Measurements from ENCODE around the gene RPS15A. TPM values are rescaled to one million over a fixed set of nuclear protein-coding genes. Genes with fewer than 3 reads are reported as not detected.
A peak's percentile ranks its signal among the peaks of the same experiment; 100 is the strongest.

RPS15A gene
- total RNA-seq, 2 donors from 2014 or later = 1,367 to 1,664 TPM

DNA sequence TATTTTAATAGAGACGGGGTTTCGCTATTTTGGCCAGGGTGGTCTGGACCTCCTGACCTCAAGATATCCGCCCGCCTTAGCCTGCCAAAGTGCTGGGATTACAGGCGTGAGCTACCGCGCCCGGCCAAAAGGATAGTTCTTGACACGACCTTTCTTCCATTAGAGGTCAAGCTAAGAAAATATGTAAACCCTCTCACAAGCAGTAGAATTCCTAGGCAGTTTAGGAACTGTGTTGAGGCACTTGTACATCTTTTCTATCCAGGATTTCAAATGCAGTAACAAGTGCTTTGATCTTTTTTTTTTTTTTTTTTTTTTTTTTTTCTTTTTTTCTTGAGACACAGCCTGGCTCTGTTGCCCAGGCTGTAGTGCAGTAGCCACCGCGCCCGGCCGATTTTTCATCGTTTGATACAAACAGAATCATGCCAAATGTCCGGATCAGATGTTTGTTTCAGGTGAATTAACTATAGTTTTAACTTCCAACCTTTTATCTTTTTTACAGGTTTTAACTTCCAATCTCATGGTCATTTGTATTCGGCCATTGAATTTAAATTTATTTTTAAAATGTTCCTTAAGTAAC, 12.7 kb upstream of the RPS15A start:
- Mint-ChIP-seq H3K36me3 (ENCODE audit: low read depth) (peaks cover 22% of the 10 kb centered on the region), H3K9me3 (peaks cover 2% of the 10 kb centered on the region), H3K4me3 (peak overlapping the region; percentile 97), H3K4me1 (peaks cover 57% of the 10 kb centered on the region), H3K27me3 (ENCODE audit: insufficient read depth) (no peaks in the 10 kb centered on the region), H3K27ac (peak overlapping the region; percentile 71)
- no peaks in the 10 kb centered on the region for H3K9me3 ChIP-seq (ENCODE audit: control insufficient read depth, low read length)
- WGBS, 2 experiments (ENCODE audit: insufficient coverage in 1 of 2, insufficient read length in 1 of 2) = 96 to 97% methylated on average over 9 to 14 of the region's 16 CpGs
- H3K4me1 ChIP-seq (ENCODE audit: control insufficient read depth, insufficient read depth, low read length) = peaks cover 21% of the 10 kb centered on the region
- H3K9ac ChIP-seq (ENCODE audit: extremely low read depth, low read length, poor library complexity, severe bottlenecking) = no peak overlapping the region
- no peak for DNase-seq
- no peak overlapping the region for H3K27ac ChIP-seq (ENCODE audit: low read depth, low read length)
- H3K27me3 ChIP-seq (ENCODE audit: control insufficient read depth, insufficient read depth, low read length, poor library complexity, severe bottlenecking) = no peaks in the 10 kb centered on the region
- H3K4me3 ChIP-seq (ENCODE audit: low read length) = no peak overlapping the region
- peaks cover 36% of the 10 kb centered on the region for H3K36me3 ChIP-seq (ENCODE audit: control insufficient read depth, insufficient read depth, low read length)
- TF ChIP-seq CTCF (conservative IDR thresholded peaks at IDR 0.05) = no peak

DNA sequence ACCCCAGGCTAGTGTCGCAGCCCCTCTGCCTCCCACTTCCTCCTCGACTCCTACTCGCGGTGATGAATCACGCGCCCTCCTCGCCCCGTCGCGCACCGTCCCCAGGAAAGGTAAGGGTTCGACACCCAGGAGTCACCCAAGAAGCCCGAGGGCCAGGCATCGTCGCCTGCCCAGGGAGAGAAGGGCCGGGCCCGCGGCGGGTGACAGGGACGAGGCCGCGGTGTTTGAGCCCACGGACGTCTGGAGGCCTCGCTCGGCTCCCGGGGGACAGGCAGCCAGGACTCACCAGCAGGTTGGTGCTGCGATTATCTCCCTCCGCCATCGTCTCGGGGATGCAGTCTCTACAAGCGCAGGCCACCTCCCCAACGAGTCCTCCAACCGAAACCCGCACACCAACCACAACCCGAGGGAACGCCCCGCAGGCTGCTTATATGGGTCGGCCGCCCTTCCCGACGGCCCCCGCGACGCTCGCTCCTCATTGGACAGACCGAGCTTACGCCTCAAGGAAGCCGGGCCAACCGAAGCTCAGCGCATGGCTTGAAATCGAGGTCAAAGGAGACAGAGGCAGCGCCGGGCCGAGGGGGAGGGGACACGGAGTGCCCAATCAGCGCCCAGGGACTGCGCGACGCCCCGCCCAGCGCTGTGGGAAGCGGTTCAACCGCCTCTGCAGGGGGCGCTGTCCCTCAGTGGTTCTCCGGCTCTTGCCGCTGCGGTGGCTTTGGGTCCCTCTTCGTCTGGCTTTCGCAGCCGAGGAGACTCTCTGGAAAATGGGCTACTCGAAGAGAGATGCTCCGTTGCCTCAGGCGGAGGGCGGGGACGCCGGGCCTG, 11.2 kb upstream of the RPS15A start, which contains the start of gene ARL6IP1:
ARL6IP1 (minus strand) TSS at position 405 of the 828 bp plus-strand sequence; CDS start at position 322, 83 bp downstream.
- Mint-ChIP-seq H3K4me3 (peak within 1 kb of the TSS; percentile 97), H3K9me3 (peaks cover 2% of the 10 kb centered on the region), H3K36me3 (ENCODE audit: low read depth) (peaks cover 24% of the 10 kb centered on the region), H3K27ac (peak within 1 kb of the TSS; percentile 96), H3K4me1 (peaks cover 46% of the 10 kb centered on the region), H3K27me3 (ENCODE audit: insufficient read depth) (no peaks in the 10 kb centered on the region)
- Histone ChIP-seq H3K4me1 (ENCODE audit: control insufficient read depth, insufficient read depth, low read length) (peaks cover 13% of the 10 kb centered on the region), H3K27ac (ENCODE audit: low read depth, low read length) (peak within 1 kb of the TSS; percentile 91), H3K9ac (ENCODE audit: extremely low read depth, low read length, poor library complexity, severe bottlenecking) (peak within 1 kb of the TSS; percentile 93), H3K36me3 (ENCODE audit: control insufficient read depth, insufficient read depth, low read length) (peaks cover 42% of the 10 kb centered on the region), H3K27me3 (ENCODE audit: control insufficient read depth, insufficient read depth, low read length, poor library complexity, severe bottlenecking) (no peaks in the 10 kb centered on the region), H3K4me3 (ENCODE audit: low read length) (peak within 1 kb of the TSS; percentile 96), H3K9me3 (ENCODE audit: control insufficient read depth, low read length) (no peaks in the 10 kb centered on the region)
- peak; percentile 99 for DNase-seq
- 0 to 5% methylated on average over 28 to 77 of the region's 77 CpGs for WGBS, 2 experiments (ENCODE audit: insufficient coverage in 1 of 2, insufficient read length in 1 of 2)
- peak; percentile 89 for TF ChIP-seq CTCF (conservative IDR thresholded peaks at IDR 0.05)

- no peaks in the 10 kb centered on the region for H3K9me3 ChIP-seq (ENCODE audit: control insufficient read depth, low read length)
- DNase-seq = peak; percentile 62
- H3K36me3 Mint-ChIP-seq (ENCODE audit: low read depth) = peaks cover 30% of the 10 kb centered on the region
- TF ChIP-seq CTCF (conservative IDR thresholded peaks at IDR 0.05) = no peak
- peaks cover 2% of the 10 kb centered on the region for H3K9me3 Mint-ChIP-seq
- H3K36me3 ChIP-seq (ENCODE audit: control insufficient read depth, insufficient read depth, low read length) = peaks cover 48% of the 10 kb centered on the region
- H3K27me3 ChIP-seq (ENCODE audit: control insufficient read depth, insufficient read depth, low read length, poor library complexity, severe bottlenecking) = no peaks in the 10 kb centered on the region
- peak overlapping the region; percentile 96 for H3K4me3 ChIP-seq (ENCODE audit: low read length)
- H3K27ac ChIP-seq (ENCODE audit: low read depth, low read length) = peak overlapping the region; percentile 81
- peaks cover 13% of the 10 kb centered on the region for H3K4me1 ChIP-seq (ENCODE audit: control insufficient read depth, insufficient read depth, low read length)
- peaks cover 40% of the 10 kb centered on the region for H3K4me1 Mint-ChIP-seq
- H3K27ac Mint-ChIP-seq = peak overlapping the region; percentile 93
- peak overlapping the region; percentile 97 for H3K4me3 Mint-ChIP-seq
- 0% methylated on average over 8 to 15 of the region's 15 CpGs for WGBS, 2 experiments (ENCODE audit: insufficient coverage in 1 of 2, insufficient read length in 1 of 2)
- peak overlapping the region; percentile 93 for H3K9ac ChIP-seq (ENCODE audit: extremely low read depth, low read length, poor library complexity, severe bottlenecking)
- H3K27me3 Mint-ChIP-seq (ENCODE audit: insufficient read depth) = no peaks in the 10 kb centered on the region
These were observed 10.6 kb upstream of the RPS15A start for GRCh38 chr16:18800775-18801144.
